GM12865 (cell line): ENCODE results near the gene MYO18A.

ENCODE experiments used
- DNase-seq: peaks from one replicate; pipeline ENCODE4 v3.0.0; 2010; ENCODE audit warnings: low read depth
- H3K4me3 ChIP-seq: 2 replicates; pipeline ENCODE4 v1.5.1; 2011; ENCODE audit warnings: mild to moderate bottlenecking, low read depth, low read length, control low read depth
- TF ChIP-seq, protein P1 (sequence below): IDR thresholded peaks from 2 replicates; pipeline ENCODE4 v1.5.1; 2011; ENCODE audit warnings: low read length, control low read depth, low read depth, inconsistent platforms; ENCODE audit not compliant: insufficient read depth; ENCODE audit errors: missing control alignments

The MYO18A gene

DNA sequence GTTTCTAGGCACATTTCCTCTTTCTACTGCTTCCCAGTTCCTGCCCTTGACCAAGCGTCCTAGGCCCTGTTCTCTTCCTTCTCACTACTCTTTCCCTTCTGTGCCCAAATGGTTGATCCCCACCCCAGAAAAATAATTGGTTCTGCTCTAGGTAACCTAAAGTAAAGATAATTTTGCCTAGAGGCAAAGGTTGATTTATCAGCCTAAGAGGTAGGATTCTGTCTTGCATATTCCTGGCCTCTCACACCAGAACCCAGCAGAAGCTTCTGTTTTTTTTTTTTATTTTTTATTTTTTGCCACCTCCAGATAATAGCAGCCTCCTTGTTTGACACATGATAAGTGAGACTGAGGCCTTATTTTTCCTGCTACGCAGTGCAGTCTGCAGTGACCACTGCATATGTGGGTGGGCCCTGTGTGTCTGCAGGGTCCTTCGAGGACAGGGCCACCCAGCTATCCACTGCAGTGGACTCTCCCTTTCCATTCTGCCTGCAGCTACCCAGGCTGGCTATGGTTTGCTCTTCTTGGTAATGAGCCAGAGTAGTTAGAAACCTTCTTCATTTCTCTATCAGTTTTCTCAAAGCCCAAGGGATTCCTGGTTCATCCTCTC is 136.6 kb downstream of the MYO18A start:
- no peak for DNase-seq
- H3K4me3 ChIP-seq = no peak overlapping the region
- TF ChIP-seq, protein P1, sequence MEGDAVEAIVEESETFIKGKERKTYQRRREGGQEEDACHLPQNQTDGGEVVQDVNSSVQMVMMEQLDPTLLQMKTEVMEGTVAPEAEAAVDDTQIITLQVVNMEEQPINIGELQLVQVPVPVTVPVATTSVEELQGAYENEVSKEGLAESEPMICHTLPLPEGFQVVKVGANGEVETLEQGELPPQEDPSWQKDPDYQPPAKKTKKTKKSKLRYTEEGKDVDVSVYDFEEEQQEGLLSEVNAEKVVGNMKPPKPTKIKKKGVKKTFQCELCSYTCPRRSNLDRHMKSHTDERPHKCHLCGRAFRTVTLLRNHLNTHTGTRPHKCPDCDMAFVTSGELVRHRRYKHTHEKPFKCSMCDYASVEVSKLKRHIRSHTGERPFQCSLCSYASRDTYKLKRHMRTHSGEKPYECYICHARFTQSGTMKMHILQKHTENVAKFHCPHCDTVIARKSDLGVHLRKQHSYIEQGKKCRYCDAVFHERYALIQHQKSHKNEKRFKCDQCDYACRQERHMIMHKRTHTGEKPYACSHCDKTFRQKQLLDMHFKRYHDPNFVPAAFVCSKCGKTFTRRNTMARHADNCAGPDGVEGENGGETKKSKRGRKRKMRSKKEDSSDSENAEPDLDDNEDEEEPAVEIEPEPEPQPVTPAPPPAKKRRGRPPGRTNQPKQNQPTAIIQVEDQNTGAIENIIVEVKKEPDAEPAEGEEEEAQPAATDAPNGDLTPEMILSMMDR = no peak

DNA sequence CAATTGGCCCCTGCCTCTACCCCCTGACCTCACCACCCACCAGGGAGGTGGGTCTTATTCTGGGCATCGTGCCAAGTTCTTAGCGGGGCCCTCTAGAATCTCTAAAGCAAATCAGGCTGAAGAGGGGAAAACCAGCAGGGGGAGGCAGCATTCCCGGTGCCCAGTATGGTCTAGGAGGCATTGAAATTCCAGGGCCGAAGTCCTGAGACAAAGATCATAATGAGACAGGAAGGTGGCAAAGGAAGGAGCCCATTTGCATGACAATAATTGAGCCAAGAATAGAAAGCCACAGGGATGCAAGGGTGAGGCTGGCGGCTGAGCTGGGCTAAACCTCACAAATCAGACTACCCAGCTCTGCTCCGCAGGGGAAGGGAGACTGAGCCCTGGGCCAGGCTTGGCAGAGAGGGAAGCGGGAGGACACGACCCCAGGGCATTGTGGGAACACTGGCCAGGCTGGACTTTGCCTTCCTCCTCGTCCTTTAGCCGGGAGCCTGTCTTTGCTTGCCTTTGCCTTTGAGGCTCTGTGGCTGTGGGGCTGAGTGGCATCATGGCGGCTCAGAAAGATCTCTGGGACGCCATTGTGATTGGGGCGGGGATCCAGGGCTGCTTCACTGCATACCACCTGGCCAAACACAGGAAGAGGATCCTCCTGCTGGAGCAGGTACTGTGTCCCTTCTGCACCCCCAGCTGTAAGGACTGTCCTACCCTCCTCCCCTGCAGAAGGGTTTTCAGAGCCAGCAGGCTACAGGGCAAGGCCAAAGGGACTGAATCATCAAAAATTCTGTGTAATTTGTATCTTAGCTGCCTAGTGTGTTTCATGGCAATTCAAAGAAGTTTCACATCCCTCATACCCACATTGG is 137.3 kb downstream of the MYO18A start, which contains the start of gene PIPOX:
Gene PIPOX (plus strand): TSS at position 463 of the 860 bp plus-strand sequence. CDS start 85 bp downstream, at position 548.
- TF ChIP-seq, protein P1 = no peak
- no peak within 1 kb of the TSS for H3K4me3 ChIP-seq
- DNase-seq = peak; percentile 18

DNA sequence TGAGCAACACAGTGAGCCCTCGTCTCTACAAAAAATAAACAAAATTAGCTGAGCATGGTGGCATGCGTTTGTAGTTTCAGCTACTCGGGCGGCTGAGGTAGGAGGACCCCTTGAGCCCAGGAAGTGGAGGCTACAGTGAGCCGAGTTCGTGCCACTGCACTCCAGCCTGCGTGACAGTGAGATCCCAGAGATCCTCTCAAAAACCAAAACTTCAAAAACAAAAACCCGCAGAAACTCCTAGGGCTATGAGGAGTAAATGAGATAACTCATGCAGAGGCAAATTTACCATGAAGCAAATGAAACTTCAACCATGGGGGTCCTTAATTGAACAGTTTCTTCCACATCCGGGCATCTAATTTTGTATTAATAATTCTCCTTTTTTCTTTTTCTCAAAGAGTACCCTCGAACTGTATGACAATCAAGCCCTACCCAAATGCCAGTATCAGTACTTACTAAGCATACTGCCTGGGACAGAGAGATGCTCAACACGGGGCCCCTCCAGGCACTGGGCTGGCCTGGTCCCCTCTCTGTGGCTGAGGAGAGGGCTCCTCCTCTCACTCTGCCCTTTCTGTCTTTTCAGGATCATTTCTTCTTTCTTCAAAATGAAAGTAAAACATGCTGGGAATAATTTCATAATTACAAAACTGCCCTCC is 138.0 kb downstream of the MYO18A start:
- H3K4me3 ChIP-seq = no peak overlapping the region
- no peak for DNase-seq
- TF ChIP-seq, protein P1 = no peak

DNA sequence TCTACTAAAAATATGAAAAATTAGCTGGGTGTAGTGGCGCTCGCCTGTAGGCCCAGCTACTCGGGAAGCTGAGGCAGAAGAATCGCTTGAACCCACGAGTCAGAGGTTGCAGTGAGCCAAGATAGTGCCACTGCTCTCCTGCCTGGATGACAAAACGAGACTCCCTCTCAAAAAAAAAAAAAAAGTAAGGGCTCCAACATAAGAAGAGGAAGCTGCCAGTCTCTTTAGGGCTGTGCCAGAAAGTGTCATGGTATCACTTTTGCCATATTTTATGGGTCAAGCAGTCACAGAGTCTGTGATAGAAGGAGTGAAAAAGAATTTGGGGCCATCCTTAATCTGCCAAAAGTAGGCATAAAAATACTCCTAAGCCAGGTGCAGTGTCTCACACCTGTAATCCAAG is 138.6 kb downstream of the MYO18A start:
- TF ChIP-seq, protein P1 = no peak
- no peak overlapping the region for H3K4me3 ChIP-seq
- no peak for DNase-seq

DNA sequence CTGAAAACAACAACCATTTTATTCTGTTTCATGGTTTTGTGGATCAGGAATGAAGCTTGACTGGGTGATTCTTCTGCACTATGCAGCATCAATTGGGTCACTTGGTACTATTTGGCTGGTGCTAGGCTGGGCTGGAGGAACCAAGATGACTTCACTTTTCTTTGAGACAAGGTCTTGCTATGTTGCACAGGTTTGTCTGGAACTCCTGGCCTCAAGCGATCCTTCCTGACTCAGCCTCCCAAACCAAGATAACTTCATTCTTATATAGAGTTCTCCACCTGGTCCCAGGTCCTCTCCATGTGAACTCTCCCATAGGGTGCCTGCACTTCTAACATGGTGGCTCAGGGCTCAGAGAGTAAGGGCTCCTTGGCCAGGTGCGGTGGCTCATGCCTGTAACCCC is 139.1 kb downstream of the MYO18A start:
- TF ChIP-seq, protein P1 = no peak
- H3K4me3 ChIP-seq = no peak overlapping the region
- no peak for DNase-seq

DNA sequence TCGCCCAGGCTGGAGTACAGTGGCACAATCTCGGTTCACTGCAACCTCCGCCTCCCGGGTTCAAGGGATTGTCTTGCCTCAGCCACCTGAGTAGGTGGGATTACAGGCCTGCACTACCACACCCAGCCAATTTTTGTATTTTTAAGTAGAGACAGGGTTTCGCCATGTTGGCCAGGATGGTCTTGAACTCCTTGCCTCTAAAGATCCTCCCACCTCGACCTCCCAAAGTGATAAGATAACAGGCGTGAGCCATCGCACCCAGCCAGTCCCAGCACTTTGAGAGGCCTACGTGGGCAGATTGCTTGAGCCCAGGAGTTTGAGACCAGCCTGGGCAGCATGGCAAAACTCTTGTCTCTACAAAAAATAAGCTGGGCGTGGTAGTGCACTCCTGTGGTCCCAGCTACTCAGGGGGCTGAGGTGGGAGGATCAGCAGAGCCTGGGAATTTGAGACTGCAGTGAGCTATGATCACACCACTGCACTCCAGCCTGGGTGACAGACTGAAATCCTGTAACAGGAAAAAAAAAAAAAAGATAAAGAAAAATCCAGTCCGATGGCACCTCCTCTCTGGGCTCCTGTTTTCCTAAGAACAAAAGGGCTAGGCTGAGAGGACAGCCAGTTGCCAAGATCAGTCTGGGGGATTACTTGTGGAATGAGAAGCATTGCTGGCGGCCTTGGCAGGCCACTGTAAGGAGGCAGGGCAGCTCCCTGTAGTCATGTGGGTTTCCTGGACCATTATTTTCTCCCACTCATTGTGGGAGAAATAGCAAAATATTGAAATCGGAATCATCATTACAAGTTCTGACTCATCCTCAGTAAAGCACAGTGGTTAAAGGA is 140.2 kb downstream of the MYO18A start:
- no peak for DNase-seq
- H3K4me3 ChIP-seq = no peak overlapping the region
- TF ChIP-seq, protein P1 = no peak
